ENCODE data around the gene SPOCK1.

The SPOCK1 gene

DNA sequence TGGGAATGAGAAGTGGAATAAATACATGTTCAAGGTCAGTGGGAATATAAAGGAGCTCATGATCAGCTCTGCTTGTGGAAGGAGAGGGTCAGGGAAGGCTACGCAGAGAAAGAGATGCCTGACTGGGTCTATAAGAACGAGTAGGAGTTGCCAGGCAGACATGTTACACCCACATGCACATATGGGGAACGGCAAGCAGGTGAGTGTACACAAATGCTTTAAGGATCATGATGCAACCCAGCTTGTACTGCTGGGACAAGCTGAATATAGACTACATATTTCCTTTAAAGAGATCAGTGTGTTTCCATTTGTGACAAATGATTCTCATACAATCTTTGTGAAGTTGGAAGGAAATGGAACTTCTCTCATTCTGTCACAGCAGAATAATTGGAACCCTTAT is 141.7 kb downstream of the SPOCK1 start:
- no peak for DNase-seq

DNA sequence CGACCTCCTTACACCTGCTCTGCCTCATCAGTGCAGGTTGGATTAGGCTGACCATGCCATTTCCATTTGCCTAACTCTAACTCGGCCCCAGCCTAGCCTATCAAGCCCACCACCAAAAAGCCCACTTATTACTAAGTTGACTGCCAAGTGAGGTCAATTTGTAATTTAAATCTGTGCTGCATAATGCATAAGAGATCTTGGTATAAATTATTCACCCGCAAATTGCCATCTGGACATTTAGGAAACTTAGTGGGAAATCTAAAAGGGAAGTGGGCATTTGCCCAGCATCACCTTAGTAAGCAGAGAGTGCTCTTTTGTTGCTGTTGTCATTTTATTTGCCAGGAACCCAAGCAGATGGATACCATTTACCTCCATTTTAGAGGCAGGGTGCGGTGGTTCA is 143.0 kb downstream of the SPOCK1 start:
- DNase-seq = no peak

DNA sequence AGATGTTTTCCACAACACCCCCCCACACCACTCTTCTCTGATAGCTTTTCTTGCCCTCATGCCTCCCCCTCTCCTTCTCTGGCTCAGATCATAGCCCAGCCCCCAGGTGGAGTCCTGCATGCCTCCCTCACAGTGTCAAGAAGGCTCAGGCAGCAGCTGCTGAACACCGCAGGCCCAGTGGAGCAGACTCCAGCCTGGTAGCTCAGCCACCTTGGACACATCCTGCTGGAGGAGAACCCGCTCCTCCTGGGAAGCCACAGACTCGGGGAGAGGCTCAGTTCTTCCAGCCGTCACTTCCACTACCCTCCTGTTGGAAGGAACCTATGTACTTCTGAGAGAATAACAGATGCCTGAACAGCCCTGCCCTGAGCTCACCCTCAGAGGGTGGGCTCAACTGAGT is 143.4 kb downstream of the SPOCK1 start:
- no peak for DNase-seq

DNA sequence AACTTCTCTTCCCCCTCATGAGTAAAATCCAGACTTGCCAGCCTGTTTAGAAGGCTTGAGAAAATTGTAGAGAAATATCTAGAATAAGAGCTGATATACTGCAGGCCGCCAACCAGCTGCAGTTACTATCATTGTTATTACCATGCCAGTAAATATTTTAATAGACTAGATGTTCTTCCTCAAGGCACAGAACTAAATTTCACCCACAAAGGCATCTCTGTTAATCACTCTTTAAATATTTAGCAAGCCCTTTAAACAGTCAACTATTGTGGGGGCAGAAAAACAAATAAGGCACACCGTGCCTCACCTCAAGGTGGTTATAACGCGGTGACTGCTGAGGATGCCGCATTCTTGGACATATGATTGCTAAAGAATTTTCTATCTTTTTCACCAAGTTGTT is 147.0 kb downstream of the SPOCK1 start:
- DNase-seq = no peak

DNA sequence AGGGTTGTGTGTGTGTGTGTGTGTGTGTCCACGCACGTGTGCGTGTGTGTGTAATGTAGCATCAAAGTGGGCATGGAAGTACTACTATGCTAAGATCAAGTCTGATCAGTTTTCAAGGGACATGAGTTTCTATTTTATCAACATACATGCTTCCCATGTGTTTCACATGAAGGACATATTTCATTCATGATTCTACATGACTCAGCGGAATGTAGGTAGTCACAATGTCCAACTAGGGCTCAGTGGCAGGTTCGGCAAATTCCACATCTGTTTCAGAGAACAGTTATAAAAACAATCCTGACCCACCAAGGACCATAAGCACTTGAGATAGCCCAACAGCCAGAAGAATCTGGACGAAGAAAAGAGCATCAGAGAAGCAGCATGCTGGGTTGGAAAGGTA is 148.3 kb downstream of the SPOCK1 start:
- no peak for DNase-seq

DNA sequence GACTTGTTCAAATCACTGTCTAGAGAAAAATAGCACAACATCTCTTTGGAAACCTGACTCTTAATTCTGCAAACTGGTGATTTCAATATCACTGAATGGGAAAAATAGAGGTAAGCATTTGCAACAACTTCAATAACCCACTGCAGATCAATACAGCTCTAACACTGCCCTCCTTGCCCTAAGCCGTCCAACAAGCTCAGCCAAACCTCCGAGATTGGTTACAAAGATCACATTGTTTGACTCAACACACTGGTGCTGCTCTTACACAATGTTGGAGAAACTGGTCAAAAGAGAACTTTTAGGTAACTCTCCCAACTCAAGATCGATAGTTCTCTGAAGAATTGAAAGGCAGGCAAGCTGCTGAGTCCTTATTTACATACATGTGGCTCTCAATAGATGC is 150.4 kb downstream of the SPOCK1 start:
- DNase-seq = no peak

DNA sequence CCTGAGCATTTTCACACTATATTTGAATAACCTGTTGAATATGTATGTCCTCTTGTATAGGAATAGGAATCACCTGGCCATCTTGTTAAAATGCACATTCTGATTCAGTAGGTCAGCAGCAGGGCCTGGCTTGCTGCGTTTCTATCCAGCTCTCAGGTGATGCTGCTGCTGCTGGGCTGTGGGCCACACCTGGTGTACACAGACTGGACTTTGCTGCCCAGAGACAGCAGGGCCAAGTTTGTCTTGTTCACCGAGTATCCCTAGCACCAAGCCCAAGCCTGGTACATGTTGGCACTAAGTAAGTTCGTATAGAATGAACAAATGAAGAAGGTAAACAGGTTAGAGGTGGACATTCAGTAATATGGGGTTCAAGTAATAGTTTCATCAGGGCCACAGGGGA is 151.3 kb downstream of the SPOCK1 start:
- no peak for DNase-seq

DNA sequence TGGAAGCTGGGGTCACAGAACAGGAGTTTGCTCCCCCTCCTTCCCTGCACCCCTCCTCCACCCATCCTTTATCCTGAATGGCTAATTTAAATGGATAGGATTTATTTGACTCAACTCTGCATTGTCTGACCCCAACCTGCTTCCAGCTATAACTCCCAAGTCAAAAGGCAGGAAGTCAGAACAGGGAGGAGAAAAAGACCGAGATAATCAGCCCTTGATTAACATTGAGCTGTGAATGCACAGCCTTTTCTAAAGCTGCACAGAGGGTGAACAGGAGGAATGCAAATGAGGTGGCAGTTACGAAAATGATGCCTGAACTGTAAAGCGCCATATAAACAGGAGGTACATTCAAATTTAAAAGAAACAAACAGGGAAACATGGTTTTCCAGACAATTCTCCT is 152.8 kb downstream of the SPOCK1 start:
- no peak for DNase-seq

DNA sequence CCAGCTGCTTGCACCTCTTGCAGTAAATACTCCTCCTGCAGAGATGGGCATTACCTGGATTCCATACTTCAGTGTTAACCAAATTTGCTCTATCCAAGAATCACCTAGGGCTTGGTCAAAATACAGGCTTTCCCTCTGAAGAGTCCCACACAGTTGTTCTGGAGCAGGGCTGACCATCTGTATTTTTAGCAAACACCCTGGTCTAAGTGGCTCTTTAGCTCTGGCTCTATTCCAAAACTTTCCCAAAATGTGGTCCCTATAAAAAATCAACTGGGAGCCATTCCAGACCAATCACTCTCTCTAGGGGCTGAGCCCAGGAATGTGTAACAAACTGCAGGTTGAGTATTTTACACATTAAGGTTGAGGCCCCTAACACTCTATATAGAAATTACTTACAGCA is 153.7 kb downstream of the SPOCK1 start:
- no peak for DNase-seq

DNA sequence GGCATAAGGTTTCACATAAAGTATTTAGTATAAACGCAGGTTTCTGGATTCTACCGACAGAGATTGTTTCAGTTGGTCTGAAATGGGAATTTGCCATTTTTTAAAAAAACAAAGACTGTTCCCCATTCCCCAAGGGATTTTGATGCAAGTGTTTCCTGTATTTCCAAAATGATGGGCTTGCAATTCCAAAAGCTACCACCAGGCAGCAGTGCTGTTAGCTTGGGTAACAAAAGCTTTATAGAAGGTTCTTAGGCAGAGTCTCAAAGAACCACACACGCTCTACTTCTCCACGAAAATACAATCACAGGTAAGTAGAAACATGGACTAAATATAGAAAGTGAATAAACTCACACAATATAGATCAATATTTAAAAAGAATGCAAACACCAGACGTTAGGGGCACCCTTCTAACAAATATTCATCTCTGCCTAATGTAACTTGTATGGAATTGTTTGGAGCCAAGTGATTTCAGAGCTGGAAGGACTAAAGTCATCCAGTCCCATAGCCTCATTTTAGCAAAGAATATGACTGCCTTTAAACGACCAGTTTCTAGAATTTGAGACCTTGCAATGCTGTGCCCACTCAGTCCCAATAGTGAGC is 154.3 kb downstream of the SPOCK1 start:
- peak; percentile 7 for DNase-seq

DNA sequence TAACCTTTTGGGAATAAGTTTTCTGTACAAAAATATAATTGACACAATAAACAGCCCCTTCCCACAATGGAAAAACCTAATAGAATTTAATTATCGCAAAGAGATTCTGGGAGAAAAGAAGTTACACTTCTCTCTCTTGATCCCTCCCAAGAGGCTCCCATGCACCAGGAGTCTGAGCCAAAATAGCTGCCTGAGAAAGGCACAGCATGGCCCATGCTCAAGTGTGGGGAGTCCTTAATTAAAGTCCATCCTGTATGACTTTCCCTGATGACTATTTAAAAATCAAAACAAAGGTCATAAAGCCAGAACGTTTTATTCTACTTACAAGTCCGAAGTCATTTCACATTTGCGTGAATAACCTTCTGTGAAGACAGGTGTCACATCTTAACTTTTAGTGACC is 155.1 kb downstream of the SPOCK1 start:
- no peak for DNase-seq

DNA sequence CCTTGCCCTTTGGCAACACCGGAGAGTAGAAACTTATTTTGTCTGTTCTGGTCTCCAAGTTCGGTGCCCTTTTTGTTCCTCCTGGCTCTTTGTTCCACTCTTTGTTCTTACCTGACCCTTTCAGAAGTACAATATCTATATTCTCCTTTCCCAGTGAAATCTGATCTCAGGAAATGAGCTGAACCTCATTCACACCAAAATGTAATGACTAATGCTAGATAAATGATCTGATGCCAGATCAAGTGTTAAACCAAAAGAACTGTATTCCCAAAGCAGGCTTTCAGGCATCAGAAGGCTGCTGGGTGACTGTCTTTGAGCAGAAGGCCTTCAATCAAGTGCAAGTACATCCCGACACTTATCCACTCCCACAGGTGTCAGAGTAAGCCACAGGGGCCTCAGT is 156.4 kb downstream of the SPOCK1 start:
- DNase-seq = no peak

DNA sequence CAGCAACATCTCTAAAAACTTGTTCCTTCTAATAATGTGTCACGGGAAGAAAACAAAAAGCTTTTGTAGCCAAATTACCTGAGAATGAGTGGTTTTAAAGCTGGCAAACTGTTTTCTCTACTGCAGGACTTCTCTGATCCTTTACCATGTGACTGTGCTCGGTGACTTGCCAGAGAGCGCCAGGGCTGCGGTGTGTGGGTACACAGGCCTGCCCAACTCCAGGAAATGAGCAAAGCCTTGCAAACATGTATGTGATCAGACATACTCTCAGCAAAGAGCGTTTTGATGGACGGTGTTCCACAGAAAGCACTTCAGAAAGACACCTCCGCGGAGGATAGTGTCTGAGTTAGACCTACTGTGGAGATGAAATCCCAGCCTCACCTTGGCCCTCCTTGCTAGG is 157.3 kb downstream of the SPOCK1 start:
- no peak for DNase-seq

DNA sequence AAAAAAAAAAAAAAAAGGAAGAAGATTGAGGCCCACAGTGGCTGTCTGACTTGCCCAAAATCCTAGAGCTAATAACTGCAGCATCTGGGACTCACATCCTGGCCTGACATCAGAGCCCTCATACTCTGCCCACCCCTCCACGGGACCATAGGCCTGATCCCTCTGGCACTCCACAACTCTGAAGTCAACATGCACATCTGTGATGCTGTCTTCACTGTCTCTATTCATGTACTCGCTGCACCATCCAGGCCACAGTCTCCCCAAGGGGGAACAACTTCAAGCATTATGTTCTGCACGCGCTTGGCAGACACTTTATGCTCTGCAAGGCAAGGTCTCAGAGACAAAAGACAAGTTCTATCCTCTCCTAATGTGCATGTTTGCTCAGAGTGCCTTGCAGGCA is 158.2 kb downstream of the SPOCK1 start:
- DNase-seq = no peak

DNA sequence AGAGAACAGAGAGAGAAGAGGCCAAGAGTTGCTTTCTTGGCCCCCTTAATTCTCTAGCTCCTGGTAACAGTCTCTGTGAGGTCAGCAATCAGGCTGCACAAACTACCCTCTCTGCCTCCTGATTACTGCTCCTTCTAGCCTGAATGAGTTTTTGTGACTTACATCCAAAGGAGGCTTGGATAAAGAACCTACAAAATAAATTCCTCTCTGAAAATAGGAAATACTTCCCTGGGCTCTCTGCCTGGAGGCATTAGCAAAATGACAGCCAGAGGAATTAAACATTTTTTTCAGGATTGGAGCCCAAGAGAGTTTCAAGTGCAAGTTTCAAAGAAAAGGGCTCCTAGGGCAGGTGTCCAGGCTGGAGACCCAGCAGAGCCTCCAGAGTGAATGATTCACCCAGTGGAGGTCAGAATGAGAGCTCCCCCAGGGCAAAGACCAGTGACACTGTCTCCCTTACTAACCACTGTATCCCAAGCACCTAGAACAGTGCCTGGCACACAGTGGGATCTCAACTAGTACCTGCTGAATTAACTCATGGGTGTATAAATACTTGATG is 162.5 kb downstream of the SPOCK1 start:
- no peak for DNase-seq

DNA sequence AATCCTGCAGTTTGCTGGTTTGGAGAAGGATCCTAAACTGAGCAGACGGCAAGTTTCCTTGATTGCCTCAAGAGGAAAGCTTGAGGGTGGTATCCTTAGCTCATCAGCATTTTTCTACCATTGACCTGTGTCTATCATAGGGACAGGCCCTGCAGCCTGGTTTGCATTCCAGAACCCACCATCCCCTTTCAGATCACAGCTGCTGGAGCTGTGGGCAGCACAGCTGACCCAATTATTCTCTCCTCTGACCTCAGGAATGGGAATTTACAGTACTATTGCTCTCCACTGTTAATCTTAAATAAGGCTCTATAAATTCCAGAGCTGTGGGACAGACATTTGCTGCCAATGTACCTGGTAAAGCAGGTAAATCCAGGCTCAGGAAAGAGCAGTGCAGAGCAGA is 163.0 kb downstream of the SPOCK1 start:
- DNase-seq = no peak

DNA sequence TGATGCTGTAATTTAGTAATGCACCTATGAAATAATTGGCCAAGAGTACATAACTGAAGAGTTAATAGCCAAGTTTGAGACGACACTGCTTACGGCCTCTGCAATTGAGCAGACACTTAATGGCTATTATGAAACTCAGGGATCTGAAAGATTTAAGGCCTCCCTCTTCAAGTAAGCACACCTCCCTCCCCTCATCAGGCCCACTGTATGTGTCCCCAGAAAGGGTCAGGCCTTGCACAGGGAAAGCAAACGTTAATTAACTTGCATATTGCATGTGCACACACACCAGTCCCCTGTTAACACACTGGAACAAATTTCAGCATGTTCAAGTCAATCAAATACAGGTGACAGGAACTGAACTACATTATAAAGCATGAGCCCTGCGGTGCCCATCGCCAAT is 163.6 kb downstream of the SPOCK1 start:
- DNase-seq = no peak

DNA sequence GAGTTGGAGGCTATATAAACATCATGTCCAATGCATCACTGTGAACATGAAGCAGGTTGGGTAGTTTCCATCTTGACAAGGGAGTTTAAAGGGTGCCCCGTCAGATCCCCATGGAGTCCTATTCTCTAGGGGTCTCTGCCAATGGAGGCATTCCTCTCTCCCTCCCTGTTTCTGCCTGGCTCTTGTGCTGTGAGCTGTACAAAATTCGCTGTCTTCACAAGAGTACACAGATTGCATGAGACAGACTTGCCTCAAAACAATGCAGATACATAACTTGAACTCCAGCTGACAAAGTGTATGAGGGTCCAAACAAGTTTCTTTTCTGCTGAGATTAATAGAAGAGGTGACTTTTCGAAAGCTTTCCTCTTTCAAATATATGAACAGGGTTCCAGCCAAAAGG is 165.2 kb downstream of the SPOCK1 start:
- DNase-seq = no peak

DNA sequence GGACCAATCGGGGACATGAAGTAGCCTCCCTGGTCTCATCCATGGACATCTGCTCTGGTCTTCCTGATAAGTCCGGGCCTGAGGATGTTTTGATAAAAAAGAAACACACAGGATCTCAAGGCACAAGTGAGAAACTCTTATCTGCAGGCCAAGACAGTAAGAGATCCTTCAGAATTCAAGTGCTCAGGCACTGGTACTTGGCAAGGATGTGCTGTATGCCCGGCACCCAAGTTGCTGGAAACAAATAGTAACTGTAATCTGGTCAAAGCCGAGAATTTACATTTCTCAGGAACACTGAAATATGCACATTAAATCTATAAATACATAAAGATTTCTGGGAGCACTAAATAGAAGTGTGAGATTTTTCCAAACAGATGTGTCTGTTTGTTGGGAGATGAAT is 165.7 kb downstream of the SPOCK1 start:
- DNase-seq = no peak

DNA sequence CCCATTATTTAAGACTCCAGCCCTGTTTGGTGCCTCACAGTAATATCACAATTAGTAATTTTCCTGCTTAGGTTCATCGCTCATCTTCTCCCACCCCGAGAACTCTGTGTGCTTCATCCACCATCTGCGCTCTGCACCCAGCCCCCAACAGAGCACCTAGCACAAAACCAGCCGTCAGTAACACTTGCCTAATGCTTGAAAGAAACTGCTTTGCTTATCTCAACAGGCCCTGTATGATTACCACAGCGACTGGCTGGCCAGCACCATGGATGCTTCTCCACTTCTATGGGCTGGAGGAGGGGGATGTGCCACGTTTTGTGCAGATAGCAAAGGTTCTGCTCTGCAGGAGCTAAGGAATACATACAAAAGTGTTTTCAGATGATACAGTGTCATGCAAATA is 166.8 kb downstream of the SPOCK1 start:
- no peak for DNase-seq

DNA sequence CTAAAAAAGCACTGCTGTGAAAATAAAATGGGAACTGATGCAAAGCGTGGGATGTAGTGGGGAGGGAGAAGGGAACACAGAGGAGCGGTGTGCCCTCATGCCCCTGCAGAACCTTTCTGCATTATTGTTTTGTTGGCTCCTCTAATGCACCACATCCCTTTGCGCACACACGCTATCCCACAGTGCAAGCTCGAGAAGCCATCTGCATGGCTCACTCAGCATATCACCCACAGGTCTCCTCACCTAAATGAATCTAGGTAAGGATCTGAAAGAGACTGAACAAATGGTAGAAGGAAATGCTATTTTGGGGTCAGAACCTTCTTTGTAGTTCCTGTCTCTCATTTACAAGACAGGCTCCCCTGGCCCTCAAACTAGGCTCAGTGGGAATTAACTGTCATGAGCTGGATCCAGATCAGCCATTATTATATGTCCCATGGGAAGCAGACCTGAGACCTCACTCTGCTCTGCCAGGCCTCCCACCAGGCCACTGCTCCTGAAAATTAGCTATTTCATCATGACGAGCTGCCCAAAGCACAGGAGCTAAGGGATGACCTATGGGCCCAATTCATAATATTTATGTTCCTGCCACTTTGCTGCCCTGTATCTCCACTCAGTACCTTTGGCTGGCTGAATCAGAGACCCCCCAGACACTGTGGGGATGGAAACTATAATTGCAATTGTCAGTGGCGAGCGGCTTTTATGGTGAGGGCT is 169.4 kb downstream of the SPOCK1 start:
- no peak for DNase-seq

DNA sequence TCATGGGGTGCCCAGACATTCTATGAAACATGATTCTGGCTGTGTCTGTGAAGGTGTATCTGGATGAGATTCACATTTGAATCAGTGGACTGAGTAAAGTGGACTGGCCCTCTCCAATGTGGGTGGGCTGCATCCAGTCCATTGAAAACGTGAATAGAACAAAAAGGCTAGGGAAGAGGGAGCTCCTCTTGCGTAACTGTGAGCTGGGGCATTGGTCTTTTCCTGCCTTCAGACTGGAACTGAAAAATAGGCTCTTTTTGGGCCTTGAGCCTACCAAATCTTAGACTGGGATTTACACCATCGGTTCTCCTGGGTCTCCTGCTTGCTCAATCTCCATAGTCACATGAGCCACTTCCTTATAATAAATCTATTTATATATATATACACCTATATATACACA is 170.1 kb downstream of the SPOCK1 start:
- no peak for DNase-seq

DNA sequence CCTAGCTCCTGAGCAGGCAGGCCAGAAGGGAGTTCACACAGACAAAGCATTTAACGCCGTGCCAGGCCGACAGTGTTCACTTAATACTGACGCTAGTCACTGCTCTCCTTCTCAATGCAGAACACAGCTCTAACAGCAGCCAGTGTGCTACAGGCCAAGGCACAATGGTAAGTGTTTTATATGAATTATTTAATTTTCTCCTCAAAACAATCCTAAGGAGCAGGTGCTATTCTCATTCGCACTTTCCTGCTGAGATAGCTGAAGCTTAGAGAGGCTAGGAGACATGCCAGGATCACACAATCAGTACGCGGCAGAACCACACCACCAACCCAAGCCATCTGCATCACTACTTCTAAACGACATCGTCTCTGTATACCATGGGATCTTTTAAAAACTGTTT is 170.7 kb downstream of the SPOCK1 start:
- DNase-seq = no peak

DNA sequence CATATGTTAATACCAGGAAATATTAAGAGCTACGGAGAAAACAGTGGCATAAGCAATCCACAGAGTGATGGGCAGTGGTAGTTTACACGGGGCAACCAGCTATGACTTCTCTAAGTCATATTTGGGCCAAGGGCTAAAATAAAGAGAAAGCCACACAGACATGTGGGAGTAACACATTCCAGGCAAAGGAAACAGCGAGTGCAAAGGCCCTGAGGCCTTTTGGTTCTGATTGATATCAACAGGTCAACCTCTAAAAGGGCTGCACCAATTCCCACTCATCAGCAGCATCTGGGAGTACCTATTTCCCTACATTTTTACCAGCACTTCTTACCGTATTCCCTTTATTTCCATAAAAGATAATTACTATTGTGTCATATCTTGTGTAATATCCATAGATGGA is 173.4 kb downstream of the SPOCK1 start:
- no peak for DNase-seq
